ENCODE results near the gene DMKN.

Gene DMKN

DNA sequence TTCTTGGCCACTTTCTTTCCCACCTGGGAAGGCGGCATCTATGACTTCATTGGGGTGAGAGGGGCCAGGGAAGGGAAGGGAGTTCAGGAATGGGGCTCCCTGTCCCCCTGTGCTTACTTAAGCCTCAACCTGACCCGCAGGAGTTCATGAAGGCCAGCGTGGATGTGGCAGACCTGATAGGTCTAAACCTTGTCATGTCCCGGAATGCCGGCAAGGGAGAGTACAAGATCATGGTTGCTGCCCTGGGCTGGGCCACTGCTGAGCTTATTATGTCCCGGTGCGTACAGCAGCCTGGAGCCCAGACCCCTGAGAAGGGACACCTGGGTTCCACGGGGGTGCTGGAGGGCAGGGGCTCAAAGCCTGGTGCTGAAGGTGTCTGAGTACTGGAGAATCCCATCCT, 33.1 kb upstream of the DMKN start:
- no peak for DNase-seq

- peak; percentile 54 for DNase-seq
These were observed 32.5 kb upstream of the DMKN start for GRCh38 chr19:35545855-35546381.

GRCh38 chr19:35545001-35545854, 31.8 kb upstream of the DMKN start, which contains the start of gene TMEM147:
TMEM147 (plus strand) TSS chr19:35545626; CDS start chr19:35545740, 114 bp downstream.
- DNase-seq, result peak; percentile 82

GRCh38 chr19:35544110-35544802, 30.8 kb upstream of the DMKN start:
- no peak for DNase-seq

- DNase-seq, result no peak
These were observed 30.0 kb upstream of the DMKN start for GRCh38 chr19:35543280-35544109.

DNA sequence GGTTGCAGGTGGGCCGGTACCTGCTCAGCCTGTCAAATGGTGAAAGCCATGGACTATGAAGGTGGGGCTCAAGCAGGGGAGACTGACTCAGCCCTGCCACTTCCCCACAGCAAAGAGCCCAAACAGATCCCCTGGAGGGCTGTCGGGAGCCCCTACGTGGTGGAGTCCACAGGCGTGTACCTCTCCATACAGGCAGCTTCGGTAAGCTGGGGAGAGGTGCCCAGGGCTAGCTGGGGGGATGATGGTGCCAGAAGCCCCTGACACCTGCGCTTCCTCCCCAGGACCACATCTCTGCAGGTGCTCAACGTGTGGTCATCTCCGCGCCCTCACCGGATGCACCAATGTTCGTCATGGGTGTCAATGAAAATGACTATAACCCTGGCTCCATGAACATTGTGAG, 28.8 kb upstream of the DMKN start:
- no peak for DNase-seq

GRCh38 chr19:35540356-35540927, 27.0 kb upstream of the DMKN start:
- no peak for DNase-seq

DNA sequence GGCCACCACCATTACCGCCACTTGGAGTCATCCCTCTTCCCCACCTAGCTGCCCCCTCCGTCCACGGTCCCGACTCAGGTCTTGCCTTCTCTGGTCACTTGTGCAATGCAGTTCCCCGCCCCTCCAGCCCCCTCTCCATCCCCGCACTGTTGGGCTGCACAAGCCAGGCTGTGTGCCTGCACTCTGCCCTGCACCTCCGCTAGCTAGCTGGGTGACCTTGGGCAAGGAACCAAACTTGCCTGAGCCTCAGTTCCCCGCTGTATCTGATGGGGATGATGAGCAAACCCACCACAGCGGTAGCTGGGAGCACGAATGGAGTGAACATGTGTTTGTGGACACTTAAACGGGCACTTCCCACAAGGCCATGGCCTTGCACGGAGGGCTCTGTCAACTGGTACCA, 26.4 kb upstream of the DMKN start:
- DNase-seq, result no peak

DNA sequence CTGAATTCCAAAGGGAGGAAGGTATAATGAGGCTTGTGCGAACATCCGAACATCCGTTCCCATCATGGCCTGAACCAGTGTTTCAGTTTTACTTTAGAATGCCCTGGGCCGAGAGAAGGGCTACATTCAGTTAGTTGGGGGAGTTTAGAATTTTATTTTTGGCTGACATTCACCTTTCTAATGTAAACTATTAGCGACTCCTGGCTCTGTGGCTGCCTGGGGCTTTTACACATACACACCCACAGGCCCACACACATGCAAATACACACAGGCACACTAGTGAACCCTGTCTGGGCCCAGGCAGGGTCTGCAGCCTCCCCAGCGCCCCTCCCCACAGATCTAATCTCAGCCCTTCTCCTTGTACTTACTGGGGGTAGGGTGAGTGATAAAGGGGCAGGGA, 25.9 kb upstream of the DMKN start:
- no peak for DNase-seq

- no peak for DNase-seq
These were observed 21.5 kb upstream of the DMKN start for GRCh38 chr19:35534803-35535480.

DNA sequence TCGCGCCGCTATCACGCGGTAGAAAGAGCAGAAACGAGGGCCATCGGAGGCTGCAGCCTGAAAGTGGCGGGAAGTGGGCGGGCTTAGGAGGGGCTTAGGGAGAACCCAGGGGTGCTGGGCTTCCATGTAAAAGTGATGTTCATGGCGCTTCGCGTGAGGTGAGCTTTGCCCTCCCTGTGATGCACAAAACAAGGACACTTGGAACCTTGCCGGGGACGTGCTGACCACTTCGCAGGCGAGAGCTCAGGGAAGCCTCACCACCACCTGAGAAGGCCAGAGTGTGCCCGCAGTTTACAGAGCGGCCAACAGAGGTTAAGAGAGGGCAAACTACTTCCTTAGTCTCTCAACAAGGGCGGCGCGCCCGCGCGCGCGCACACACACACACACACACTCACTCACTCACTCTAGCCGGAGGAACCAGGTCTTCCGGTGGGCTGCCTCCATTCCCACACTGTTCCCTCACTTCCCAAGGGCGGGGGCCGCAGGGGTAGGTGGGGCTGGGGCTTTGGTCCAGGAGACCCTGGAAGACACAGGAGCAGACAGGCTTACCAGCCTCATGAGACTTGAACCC, 20.5 kb upstream of the DMKN start:
- peak; percentile 47 for DNase-seq

GRCh38 chr19:35533201-35533821, 19.9 kb upstream of the DMKN start, which contains the start of gene GAPDHS:
GAPDHS (plus strand) TSS chr19:35533456; CDS start chr19:35533528, 72 bp downstream.
- DNase-seq, result no peak

- DNase-seq, result no peak
These were observed 17.8 kb upstream of the DMKN start for GRCh38 chr19:35531291-35531690.

GRCh38 chr19:35529241-35530218, 16.1 kb upstream of the DMKN start:
- DNase-seq, result no peak

GRCh38 chr19:35528218-35529038, 15.0 kb upstream of the DMKN start, which contains the start of gene SBSN:
SBSN (minus strand) TSS chr19:35528311; CDS start chr19:35528281, 30 bp downstream.
- DNase-seq, result no peak

DNA sequence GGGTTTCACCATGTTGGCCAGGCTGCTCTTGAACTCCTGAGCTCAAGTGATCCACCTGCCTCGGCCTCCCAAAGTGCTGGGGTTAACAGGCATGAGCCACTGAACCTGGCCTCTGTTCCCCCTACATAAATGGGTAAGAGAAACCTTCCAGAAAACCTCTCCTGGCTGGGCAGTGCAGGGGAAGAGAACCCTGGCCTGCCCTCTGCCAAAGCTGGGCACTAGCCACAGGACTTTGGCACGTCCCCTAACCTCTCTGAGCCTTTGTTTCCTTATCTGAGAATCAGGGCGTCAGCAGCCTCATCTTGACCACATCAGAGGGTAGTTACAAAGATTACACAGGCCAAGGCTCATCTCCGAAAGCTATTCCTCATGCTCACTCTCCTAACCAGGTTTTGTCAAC, 12.4 kb upstream of the DMKN start:
- no peak for DNase-seq

DNA sequence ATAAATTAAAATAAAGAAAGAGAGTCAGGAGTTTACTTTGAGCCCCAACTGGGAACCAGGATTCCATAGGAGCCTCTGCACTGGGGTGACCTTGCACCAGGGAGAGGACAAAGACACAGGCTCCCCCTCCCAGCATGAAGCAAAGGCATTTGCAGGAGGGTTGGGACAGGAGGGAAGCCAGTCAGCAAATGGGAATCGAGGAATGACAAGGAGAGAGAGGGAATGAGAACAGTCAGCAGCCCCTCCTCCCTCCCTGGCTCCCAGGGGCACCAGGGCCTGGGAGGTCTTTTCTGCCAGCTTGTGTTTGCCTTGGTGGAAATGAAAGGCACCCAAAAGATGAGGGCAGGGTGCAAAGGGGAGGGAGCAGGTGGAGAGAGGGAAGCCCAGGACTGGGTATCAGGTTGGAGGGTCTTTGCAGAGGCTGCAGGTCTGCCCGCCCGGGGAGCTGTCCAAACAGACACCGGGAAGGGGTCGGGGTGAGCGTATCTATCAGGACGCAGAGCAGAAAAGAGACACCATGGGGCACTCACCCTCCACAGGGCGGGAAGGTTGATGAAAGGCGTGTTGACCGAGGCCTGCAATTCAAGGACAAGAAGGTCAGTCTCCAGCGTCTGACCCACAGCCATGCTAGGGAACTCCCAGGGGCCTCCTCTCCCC, 10.9 kb upstream of the DMKN start:
- DNase-seq, result no peak

GRCh38 chr19:35522745-35523327, 9.4 kb upstream of the DMKN start:
- DNase-seq, result no peak

Data from CD4-positive, alpha-beta T cell treated with Interleukin-10 for 1 hour (primary cell).